ENCODE measurements around the gene PXT1.

GRCh38 chr6:36345681-36346466 lies 96.8 kb downstream of the PXT1 start:
- no peak for TF ChIP-seq CTCF (IDR thresholded peaks at IDR 0.05)
- no peak for TF ChIP-seq POLR2A (IDR thresholded peaks at IDR 0.05)
